ENCODE results near the gene GDPD4. TPM values are rescaled to one million over a fixed set of nuclear protein-coding genes. Genes with fewer than 3 reads are reported as not detected.

GDPD4 gene
- polyA plus RNA-seq, 3 donors = not detected

- WGBS, 3 donors = 94 to 98% (median 96%) methylated on average over 13 of the region's 13 CpGs
- H3K27ac ChIP-seq (ENCODE audit: low read depth, low read length) = no peak overlapping the region
These were observed 102.2 kb downstream of the GDPD4 start for GRCh38 chr11:77199137-77199745.

- no peak overlapping the region for H3K27ac ChIP-seq (ENCODE audit: low read depth, low read length)
- 76 to 80% (median 77%) methylated on average over 11 of the region's 11 CpGs for WGBS, 3 donors
These were observed 103.0 kb downstream of the GDPD4 start for GRCh38 chr11:77198440-77198849.

- H3K27ac ChIP-seq (ENCODE audit: low read depth, low read length) = no peak overlapping the region
- 88 to 92% (median 90%) methylated on average over 14 of the region's 14 CpGs for WGBS, 3 donors
These were observed 103.7 kb downstream of the GDPD4 start for GRCh38 chr11:77197626-77198320.

- 82 to 93% (median 90%) methylated on average over 8 of the region's 8 CpGs for WGBS, 3 donors
These were observed 104.5 kb downstream of the GDPD4 start for GRCh38 chr11:77196961-77197360.

GRCh38 chr11:77195071-77195755, 106.3 kb downstream of the GDPD4 start:
- no peak overlapping the region for H3K27ac ChIP-seq (ENCODE audit: low read depth, low read length)
- 78 to 90% (median 83%) methylated on average over 15 to 16 of the region's 16 CpGs for WGBS, 3 donors

More at GRCh38 chr11:77196961-77197360, 104.5 kb downstream of the GDPD4 start:
- no peak overlapping the region for H3K27ac ChIP-seq (ENCODE audit: low read depth, low read length)

GRCh38 chr11:77193911-77194830, 107.3 kb downstream of the GDPD4 start:
- WGBS, 3 donors = 91 to 94% (median 93%) methylated on average over 15 of the region's 15 CpGs
- no peak overlapping the region for H3K27ac ChIP-seq (ENCODE audit: low read depth, low read length)

GRCh38 chr11:77193167-77193566, 108.3 kb downstream of the GDPD4 start:
- no peak overlapping the region for H3K27ac ChIP-seq (ENCODE audit: low read depth, low read length)

- no peak overlapping the region for H3K27ac ChIP-seq (ENCODE audit: low read depth, low read length)
- 29 to 52% (median 47%) methylated on average over 27 of the region's 27 CpGs for WGBS, 3 donors
These were observed 109.5 kb downstream of the GDPD4 start for GRCh38 chr11:77191823-77192495.

- WGBS, 3 donors = 80 to 82% (median 81%) methylated on average over 11 of the region's 11 CpGs
- no peak overlapping the region for H3K27ac ChIP-seq (ENCODE audit: low read depth, low read length)
These were observed 110.1 kb downstream of the GDPD4 start for GRCh38 chr11:77191429-77191822.

- WGBS, 3 donors = 90 to 95% (median 92%) methylated on average over 21 of the region's 21 CpGs
- no peak overlapping the region for H3K27ac ChIP-seq (ENCODE audit: low read depth, low read length)
These were observed 111.0 kb downstream of the GDPD4 start for GRCh38 chr11:77190331-77191075.

GRCh38 chr11:77189588-77190210, 111.8 kb downstream of the GDPD4 start:
- WGBS, 3 donors = 93 to 95% (median 93%) methylated on average over 28 of the region's 28 CpGs
- H3K27ac ChIP-seq (ENCODE audit: low read depth, low read length) = no peak overlapping the region

GRCh38 chr11:77188633-77189491, 112.6 kb downstream of the GDPD4 start:
- 83 to 89% (median 89%) methylated on average over 18 of the region's 18 CpGs for WGBS, 3 donors
- H3K27ac ChIP-seq (ENCODE audit: low read depth, low read length) = no peak overlapping the region

- WGBS, 3 donors = 39 to 60% (median 60%) methylated on average over 7 of the region's 7 CpGs
- no peak overlapping the region for H3K27ac ChIP-seq (ENCODE audit: low read depth, low read length)
These were observed 113.5 kb downstream of the GDPD4 start for GRCh38 chr11:77187776-77188632.

GRCh38 chr11:77187111-77187750, 114.3 kb downstream of the GDPD4 start:
- WGBS, 3 donors = 81 to 87% (median 83%) methylated on average over 9 of the region's 9 CpGs

GRCh38 chr11:77186302-77186701, 115.2 kb downstream of the GDPD4 start:
- 87 to 93% (median 91%) methylated on average over 1 of the region's 1 CpG for WGBS, 3 donors
- H3K27ac ChIP-seq (ENCODE audit: low read depth, low read length) = no peak overlapping the region

More at GRCh38 chr11:77187111-77187750, 114.3 kb downstream of the GDPD4 start:
- no peak overlapping the region for H3K27ac ChIP-seq (ENCODE audit: low read depth, low read length)

Measured in adipose tissue (tissue), 3 donors.